Bone marrow (tissue), 2 donors: ENCODE measurements around the gene TFB1M.
A peak's percentile ranks its signal among the peaks of the same experiment; 100 is the strongest.
"Not testable (repeated sequence)": the region's sequence is repeated elsewhere in the genome, so short reads cannot be mapped to it uniquely, and the experiment has no call there.

Source experiments
- DNase-seq, 2 donors: peaks; one replicate each; lab custom pipeline; 2025; lab: John Stamatoyannopoulos, UW

The TFB1M gene

DNA sequence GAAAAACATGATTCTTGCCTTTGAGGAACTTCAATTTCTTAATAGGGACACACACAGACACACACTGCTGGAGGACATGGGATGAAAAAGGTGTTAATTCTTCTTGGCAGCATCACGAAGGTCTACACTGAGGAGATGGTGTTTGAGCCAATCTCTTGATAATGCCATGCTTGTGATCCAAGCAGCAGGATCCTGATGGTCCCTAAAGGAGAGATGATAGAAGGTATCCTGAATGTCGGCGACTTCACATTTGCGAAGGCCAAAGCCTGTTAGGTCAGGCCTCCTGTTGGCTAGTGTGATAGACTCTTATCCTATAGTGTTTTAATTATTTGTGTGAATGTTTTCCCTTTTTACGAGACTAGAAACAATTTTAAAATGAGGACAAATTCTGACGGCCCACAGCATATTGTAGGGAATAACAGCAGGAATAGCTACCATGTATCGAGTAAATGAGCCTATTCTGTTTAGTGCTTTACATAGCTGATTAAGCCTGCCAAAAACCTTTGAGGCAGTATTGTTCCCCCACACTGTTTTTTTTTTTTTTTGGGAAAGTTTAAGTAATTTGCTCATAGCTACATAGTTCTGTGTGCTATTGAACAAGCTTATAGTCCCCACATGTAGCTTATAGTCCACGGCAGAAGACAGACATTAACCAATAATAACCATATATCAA is 15.3 kb upstream of the TFB1M start:
- no peak for DNase-seq

GRCh38 chr6:155328539-155329459 is 14.5 kb upstream of the TFB1M start:
- peak in 1 of 2 donors; percentile 28 for DNase-seq

DNA sequence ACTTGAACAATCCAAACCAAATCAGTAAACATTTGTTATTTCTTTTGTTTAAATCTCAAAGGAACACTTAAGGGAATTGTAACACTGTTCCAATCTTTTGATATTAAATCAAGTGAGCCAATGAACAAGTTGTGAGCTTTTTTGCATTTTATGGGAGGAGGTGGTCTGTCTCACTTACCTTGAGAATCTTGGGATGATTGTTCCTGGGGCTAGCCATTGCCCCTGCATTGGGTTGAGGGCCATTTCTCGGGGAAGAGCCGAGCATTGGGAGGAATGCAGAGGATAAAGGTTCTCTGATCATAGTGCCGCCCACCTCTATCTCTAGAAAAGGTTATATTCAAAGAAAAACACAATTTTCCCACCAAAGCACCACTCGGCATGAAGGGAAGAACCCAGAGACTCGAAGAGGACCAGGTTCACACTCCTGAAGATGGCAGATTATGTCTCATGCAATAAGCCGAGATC is 13.8 kb upstream of the TFB1M start:
- DNase-seq: no peak

- DNase-seq: peak in 1 of 2 donors; percentile 79
Observed at GRCh38 chr6:155327326-155328073, 13.2 kb upstream of the TFB1M start.

GRCh38 chr6:155325700-155326516 is 11.6 kb upstream of the TFB1M start:
- no peak for DNase-seq

DNA sequence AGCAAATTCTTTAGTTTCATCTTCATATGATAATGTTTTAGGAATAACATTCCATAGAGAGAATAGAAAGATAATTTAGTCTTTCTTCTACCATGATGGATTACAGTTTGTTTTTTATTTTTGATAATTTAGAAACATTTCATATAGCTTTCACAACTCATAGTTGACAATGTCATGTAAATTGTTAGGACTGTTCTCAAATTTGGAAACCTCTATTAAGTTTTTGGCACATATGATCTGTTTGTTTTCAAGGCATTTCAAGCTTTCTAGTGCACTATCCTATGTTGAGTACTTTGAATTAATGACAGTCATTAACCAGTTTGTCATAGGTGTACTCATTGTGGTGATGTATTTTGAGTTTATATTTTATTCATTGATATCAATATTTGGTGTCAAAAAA is 10.7 kb upstream of the TFB1M start:
- DNase-seq: no peak

DNA sequence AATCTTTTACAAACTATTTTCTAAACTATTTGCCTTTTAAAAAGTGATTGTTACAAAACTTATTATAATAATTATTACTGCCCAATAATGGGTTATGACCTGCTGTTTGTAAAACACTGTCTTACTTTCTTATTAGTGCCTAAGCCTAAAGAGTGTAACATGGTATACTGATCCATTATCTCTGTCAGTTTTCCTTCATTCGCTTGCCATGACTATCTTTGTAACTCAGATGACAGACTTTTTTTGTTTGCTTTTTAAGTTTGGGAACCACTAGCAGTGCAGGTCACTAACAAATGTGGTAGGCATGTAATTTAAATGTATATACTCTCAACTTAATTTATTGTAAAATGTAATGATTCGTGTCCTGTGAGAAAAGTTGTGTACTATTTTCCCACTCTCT is 9.9 kb upstream of the TFB1M start:
- no peak for DNase-seq

DNA sequence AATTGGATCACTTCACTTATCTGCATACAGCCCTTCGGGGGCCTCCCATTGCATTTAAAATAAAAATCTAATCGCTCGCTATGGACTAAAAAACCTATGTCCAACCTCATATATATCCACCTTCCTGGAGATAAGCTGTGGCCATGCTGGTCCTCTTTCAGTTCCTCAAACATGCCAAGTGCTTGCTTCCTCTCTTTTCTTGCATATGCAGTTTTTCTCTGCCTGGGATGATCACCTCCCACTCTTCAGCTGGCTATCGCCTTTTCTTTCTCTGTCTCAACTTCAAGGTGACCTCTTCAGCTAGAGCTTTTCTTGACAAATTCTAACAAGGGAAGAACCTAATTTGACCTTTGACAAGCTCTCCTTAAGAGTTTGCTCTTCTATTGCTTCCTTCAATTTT is 5.6 kb upstream of the TFB1M start:
- peak in 1 of 2 donors; percentile 38 for DNase-seq

DNA sequence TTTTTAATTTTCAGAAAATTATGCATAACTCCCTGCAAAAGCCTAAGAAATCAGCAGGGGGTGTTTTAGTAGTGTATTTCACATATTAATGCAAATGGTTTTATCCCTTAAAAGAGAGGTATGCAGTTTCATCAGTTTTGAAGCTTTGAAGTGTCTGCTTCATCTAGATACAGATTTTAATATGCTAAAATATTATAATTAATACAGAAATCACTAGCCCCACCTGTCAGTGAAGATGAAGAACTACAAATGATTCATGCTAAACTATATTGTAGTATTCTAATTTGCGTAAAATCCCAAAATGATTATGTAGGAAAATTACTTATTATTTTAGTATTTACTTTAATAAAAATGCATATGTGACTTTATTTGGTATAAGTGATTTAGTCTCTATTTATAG is 2.9 kb upstream of the TFB1M start:
- DNase-seq: no peak

DNA sequence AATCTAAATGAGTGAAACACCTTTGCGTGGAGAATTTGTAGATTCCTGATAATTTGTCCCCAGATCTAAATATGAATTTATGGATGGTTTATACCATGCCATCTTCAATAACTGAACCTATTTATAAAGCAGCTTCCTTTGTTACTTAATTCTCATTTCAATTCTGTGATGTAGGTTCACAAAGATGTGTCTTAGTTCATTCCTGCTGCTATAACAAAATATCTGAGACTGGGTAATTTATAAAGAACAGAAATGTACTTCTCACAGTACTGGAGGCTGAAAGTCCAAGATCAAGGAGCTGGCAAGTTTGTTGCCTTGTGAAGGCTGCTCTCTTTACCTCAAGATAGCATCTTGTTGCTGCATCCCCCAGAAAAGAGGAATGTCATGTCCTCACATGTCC is 2.1 kb upstream of the TFB1M start:
- no peak for DNase-seq

DNA sequence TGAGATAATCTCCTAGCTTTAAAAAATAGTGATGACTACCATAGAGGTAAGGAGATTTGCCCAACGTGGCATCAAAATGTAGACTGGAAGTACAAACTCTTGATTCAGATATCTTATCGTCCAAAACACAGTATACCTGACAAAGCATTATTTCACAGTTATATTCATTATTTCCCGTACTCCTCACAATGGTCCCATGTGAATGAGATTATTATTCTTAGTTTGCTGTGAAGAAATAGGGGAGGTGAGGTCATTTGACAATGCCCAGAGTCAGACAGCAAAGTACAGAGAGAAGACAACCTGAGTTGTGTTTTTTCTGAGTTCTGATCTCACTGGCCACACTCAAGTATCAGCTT is 1.2 kb upstream of the TFB1M start:
- no peak for DNase-seq

GRCh38 chr6:155314773-155315515 is 660 bp upstream of the TFB1M start:
- no peak for DNase-seq

DNA sequence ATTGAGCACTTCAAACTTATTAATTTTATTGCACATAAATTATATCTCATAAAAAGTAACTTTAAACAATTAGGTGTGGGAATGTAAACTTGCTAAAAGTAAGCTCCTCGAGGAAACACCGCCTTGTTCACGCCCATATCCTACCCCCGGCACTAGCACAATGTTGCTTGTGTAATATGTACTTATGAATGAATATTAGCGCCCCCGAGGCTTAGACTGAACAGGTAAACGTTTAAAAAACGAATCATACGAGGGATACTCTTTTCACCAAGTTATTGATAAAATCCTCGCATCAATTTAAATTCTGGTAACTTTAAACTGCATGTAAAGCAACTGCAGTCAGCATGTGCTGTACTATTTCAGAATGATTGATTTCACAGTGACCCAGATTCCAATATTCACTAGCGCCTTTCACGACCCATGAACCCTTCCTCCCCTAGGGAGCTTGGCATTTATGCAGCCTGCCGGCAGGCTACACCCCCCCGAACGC is 637 bp downstream of the TFB1M start:
- no peak for DNase-seq

- DNase-seq: not testable (repeated sequence)
Observed at GRCh38 chr6:155312950-155313349, 1.3 kb downstream of the TFB1M start.

DNA sequence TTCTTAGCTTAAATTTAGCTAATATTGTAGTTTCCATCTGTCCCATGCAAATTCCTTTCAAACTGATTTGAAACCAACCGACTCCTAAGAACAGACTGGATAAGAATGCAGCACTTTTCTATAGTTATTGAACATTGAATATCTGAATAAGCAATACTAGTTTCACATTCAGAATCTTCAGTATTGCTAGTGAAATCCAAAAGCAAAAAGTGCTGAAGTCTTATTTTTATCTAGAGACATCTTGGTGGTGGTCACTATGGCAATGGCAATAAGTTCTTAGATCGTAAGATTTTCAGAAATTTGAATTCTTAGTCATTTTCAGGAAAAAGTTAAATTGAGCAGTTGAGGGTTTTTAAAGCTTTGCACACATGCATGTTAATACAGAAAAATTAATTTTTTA is 2.7 kb downstream of the TFB1M start:
- DNase-seq: no peak

- no peak for DNase-seq
Observed at GRCh38 chr6:155311086-155311485, 3.2 kb downstream of the TFB1M start.

- DNase-seq: no peak
Observed at GRCh38 chr6:155310596-155310995, 3.7 kb downstream of the TFB1M start.

DNA sequence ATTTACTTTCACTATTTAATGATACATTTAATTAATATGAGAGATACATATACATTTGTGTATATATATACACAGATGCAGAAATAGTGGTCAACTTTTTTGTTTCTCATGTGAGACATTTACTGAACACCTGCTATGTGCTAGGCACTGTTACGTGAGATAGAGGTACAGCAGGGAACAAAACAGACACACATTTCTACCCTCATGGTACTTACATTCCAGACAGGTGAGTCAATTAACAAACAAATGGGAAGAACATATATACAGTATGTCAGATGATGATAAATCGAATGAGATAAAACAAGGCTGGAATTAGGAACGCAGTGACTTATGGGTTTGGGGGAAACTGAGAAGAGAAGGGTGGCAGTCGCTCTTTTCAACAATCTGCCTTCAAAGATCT is 5.1 kb downstream of the TFB1M start:
- no peak for DNase-seq

GRCh38 chr6:155306958-155307357 is 7.3 kb downstream of the TFB1M start:
- DNase-seq: no peak

DNA sequence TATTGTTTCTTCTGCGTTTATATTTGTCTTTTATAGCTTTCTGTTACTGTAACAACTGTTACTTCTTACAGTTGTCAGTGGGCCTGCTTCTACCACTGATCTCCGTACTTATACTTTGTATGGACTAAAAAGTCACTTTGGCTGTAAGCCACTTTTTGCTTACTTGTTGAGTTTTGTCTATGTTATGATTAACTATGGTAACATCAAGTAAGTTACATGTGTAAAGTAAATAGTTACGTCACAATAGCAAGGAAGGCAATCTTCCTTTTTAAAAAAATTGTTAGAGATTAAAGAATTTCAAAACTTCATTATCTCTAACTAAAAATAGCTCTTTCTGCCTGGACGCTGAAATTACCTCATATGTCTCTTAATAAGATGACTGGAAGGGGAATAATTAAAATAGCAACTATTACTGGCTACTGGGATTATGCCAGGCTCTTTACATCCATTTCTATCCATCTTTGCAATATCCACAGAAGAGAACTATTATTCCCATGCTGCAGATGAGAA is 10.9 kb downstream of the TFB1M start:
- DNase-seq: no peak

DNA sequence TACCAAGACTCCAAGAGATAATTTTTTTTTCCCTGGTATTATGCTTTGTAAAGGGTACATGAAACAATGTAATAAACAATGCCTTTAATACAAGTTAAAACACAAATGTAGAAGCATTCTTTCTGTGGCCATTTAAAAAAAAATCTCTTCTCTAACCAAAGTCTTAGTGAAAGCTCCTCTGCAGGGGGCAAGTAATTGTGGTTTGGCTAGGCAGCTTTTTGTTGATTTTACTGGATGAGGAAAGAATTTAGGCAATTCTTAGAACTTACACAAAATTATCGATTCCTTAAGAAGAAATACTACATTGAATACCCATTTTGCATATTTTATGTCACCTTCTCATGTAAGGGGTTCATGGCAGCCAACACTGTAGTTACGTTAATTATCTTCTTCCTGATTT is 12.4 kb downstream of the TFB1M start:
- DNase-seq: no peak
